Sigmoid colon (tissue), 7 donors: Measurements from ENCODE around the gene WDR90. TPM values are rescaled to one million over a fixed set of nuclear protein-coding genes. Genes with fewer than 3 reads are reported as not detected.

Experiments used
- DNase-seq: peaks from one replicate; pipeline ENCODE4 v3.0.0-alpha.2; 2019
- H3K27ac ChIP-seq, 4 donors: fragments of 200-600 bp; sonication (generic); one replicate each; pipeline ENCODE4 v1.5.1; 2016 to 2019; ENCODE audit warnings: mild to moderate bottlenecking in 1 of 4
- H3K27me3 ChIP-seq, 3 donors: fragments of 200-600 bp; sonication (generic); one replicate each; pipeline ENCODE4 v1.5.1; 2019; ENCODE audit warnings: mild to moderate bottlenecking in 1 of 3
- H3K36me3 ChIP-seq, 4 donors: fragments of 200-600 bp; sonication (generic); one replicate each; pipeline ENCODE4 v1.5.1; 2016 to 2019
- H3K4me1 ChIP-seq, 4 donors: fragments of 200-600 bp; sonication (generic); one replicate each; pipeline ENCODE4 v1.5.1; 2017 to 2019
- H3K4me3 ChIP-seq, 4 donors: fragments of 200-600 bp; sonication (generic); one replicate each; pipeline ENCODE4 v1.5.1; 2017 to 2019; ENCODE audit warnings: mild to moderate bottlenecking in 2 of 4, moderate library complexity in 1 of 4
- H3K9me3 ChIP-seq, 4 donors: fragments of 200-600 bp in 3 of 4; sonication (generic) in 3 of 4; one replicate each; pipeline versions ENCODE4 v1.5.1 to v1.6.1; 2013 to 2019
- CTCF ChIP-seq, 4 experiments: fragments of 450-650 bp in 3 of 4; fragments of 200-600 bp in 1 of 4; IDR thresholded peaks; one replicate each; pipeline ENCODE4 v1.5.1; 2016 to 2019; ENCODE audit warnings: antibody characterized with exemption in 4 of 4, mild to moderate bottlenecking in 3 of 4, moderate library complexity in 2 of 4
- EP300 ChIP-seq, 4 donors: sonication (generic); formaldehyde crosslinking; IDR thresholded peaks; one replicate each; pipeline ENCODE4 v1.6.1; 2017; ENCODE audit warnings: antibody characterized with exemption in 4 of 4
- POLR2A ChIP-seq, 2 donors: fragments of 450-650 bp; IDR thresholded peaks; one replicate each; pipeline ENCODE4 v1.6.1; 2016; ENCODE audit warnings: antibody characterized with exemption in 2 of 2, mild to moderate bottlenecking in 2 of 2, moderate library complexity in 2 of 2
- POLR2AphosphoS5 ChIP-seq, 4 donors: sonication (generic); formaldehyde crosslinking; IDR thresholded peaks; one replicate each; pipeline ENCODE4 v1.6.1; 2017; ENCODE audit warnings: antibody characterized with exemption in 4 of 4
- whole genome bisulfite sequencing, 2 donors: extraction: QIAGEN DNeasy Blood & Tissue Kit; methylation state at CpG; one replicate each; pipeline ENCODE4 v1.1.7; 2013; 5-methylcytosine and 5-hydroxymethylcytosine counted together
- intact Hi-C: fragments of 100-400 bp; cut with DNase I; formaldehyde crosslinking; loops from one replicate; pipeline ENCODE4 v1.15.1; 2023
- polyA plus RNA-seq, 3 donors: library from polyadenylated mRNA; stranded (reverse); fragments of 200-250 nt; gene quantifications; one replicate each; pipeline ENCODE4 v1.2.3, GENCODE V29; 2013
- total RNA-seq, 4 donors: library from RNA; depleted of rRNA; stranded (reverse); fragments of >200 nt; gene quantifications; one replicate each; pipeline ENCODE4 v1.1.0, GENCODE V29; 2016
- donor health status: healthy with polysubstance abuse.
- donor health status: Bipolar disorder and iron deficiency.
- donor health status: healthy.

Gene WDR90
- total and polyA plus RNA-seq, 7 donors, result 5.4 to 49.0 (median 10.3) TPM

- H3K27me3 ChIP-seq, result no peaks in the 10 kb centered on the region
- H3K4me1 ChIP-seq, result peaks cover 0 to 28% (median 22%) of the 10 kb centered on the region in 4 donors
- TF ChIP-seq EP300 (IDR thresholded peaks at IDR 0.05) (no peak), POLR2A (IDR thresholded peaks at IDR 0.05) (peak in 1 of 2 donors; percentile 48), CTCF (IDR thresholded peaks at IDR 0.05) (peak; percentile 13 to 88 (median 38)), POLR2AphosphoS5 (IDR thresholded peaks at IDR 0.05) (peak; percentile 72 to 92 (median 81))
- DNase-seq, result peak; percentile 96
- H3K9me3 ChIP-seq, result no peaks in the 10 kb centered on the region
- H3K4me3 ChIP-seq, result peak within 1 kb of the TSS; percentile 62 to 99 (median 86)
- H3K27ac ChIP-seq, result peak within 1 kb of the TSS; percentile 82 to 94 (median 86)
- WGBS, 2 donors, result 1% methylated on average over 78 of the region's 78 CpGs
- H3K36me3 ChIP-seq, result peaks cover 31 to 36% (median 34%) of the 10 kb centered on the region in 4 donors
- intact Hi-C loops, result loop anchor here (10.0 kb wide), 1 partner anchor 283 kb away; the partner anchor contains the start of gene PGAP6
Measured at GRCh38 chr16:667780-668518, 18.8 kb downstream of the WDR90 start, which contains the start of gene RHOT2. Gene RHOT2 (plus strand): TSS chr16:668132. CDS start chr16:668200, 68 bp downstream.

- 5 to 10% methylated on average over 50 of the region's 50 CpGs for WGBS, 2 donors
- intact Hi-C loops, result loop anchor here (10.0 kb wide), 1 partner anchor 284 kb away; the partner anchor contains the start of gene PGAP6
- Histone ChIP-seq H3K4me1 (peaks cover 0 to 28% (median 22%) of the 10 kb centered on the region in 4 donors), H3K27ac (peak overlapping the region; percentile 82 to 94 (median 86)), H3K9me3 (no peaks in the 10 kb centered on the region), H3K36me3 (peaks cover 33 to 43% (median 39%) of the 10 kb centered on the region in 4 donors), H3K27me3 (no peaks in the 10 kb centered on the region), H3K4me3 (peak overlapping the region; percentile 62 to 99 (median 86))
- TF ChIP-seq CTCF (IDR thresholded peaks at IDR 0.05), result no peak
- TF ChIP-seq EP300 (IDR thresholded peaks at IDR 0.05), result no peak
- TF ChIP-seq POLR2AphosphoS5 (IDR thresholded peaks at IDR 0.05), result no peak
- no peak for TF ChIP-seq POLR2A (IDR thresholded peaks at IDR 0.05)
- no peak for DNase-seq
Measured at GRCh38 chr16:668519-669171, 19.5 kb downstream of the WDR90 start.

- Histone ChIP-seq H3K4me3 (no peak overlapping the region), H3K27ac (no peak overlapping the region), H3K36me3 (peaks cover 33 to 48% (median 39%) of the 10 kb centered on the region in 4 donors), H3K4me1 (peaks cover 0 to 29% (median 23%) of the 10 kb centered on the region in 4 donors), H3K9me3 (no peaks in the 10 kb centered on the region), H3K27me3 (no peaks in the 10 kb centered on the region)
- DNase-seq, result no peak
- 95 to 96% methylated on average over 13 of the region's 13 CpGs for WGBS, 2 donors
- TF ChIP-seq POLR2A (IDR thresholded peaks at IDR 0.05) (no peak), POLR2AphosphoS5 (IDR thresholded peaks at IDR 0.05) (no peak), EP300 (IDR thresholded peaks at IDR 0.05) (no peak), CTCF (IDR thresholded peaks at IDR 0.05) (no peak)
- intact Hi-C loops, result loop anchor here (10.0 kb wide), 1 partner anchor 285 kb away; the partner anchor contains the start of gene PGAP6
Measured at GRCh38 chr16:669666-670065, 20.5 kb downstream of the WDR90 start.

- H3K4me3 ChIP-seq, result no peak overlapping the region
- H3K27ac ChIP-seq, result no peak overlapping the region
- DNase-seq, result no peak
- TF ChIP-seq CTCF (IDR thresholded peaks at IDR 0.05) (no peak), POLR2AphosphoS5 (IDR thresholded peaks at IDR 0.05) (no peak), EP300 (IDR thresholded peaks at IDR 0.05) (no peak), POLR2A (IDR thresholded peaks at IDR 0.05) (no peak)
- H3K27me3 ChIP-seq, result no peaks in the 10 kb centered on the region
- intact Hi-C loops, result no loop called here
- H3K9me3 ChIP-seq, result no peaks in the 10 kb centered on the region
- peaks cover 33 to 48% (median 39%) of the 10 kb centered on the region in 4 donors for H3K36me3 ChIP-seq
- peaks cover 0 to 40% (median 32%) of the 10 kb centered on the region in 4 donors for H3K4me1 ChIP-seq
- WGBS, 2 donors, result 92 to 93% methylated on average over 52 of the region's 52 CpGs
Measured at GRCh38 chr16:670485-671352, 21.6 kb downstream of the WDR90 start.
